ENCODE data around the gene MYH1. TPM values are rescaled to one million over a fixed set of nuclear protein-coding genes. Genes with fewer than 3 reads are reported as not detected.

MYH1 gene
- total RNA-seq, 1 donor from 2014 or later = not detected

GRCh38 chr17:10516638-10517037 lies 1.7 kb downstream of the MYH1 start:
- H3K27ac ChIP-seq (ENCODE audit: low read depth, low read length) = no peak overlapping the region

GRCh38 chr17:10516065-10516464 lies 2.3 kb downstream of the MYH1 start:
- FAIRE-seq = no peak
- Histone ChIP-seq H3K4me3 (ENCODE audit: insufficient read depth, low read depth, low read length) (no peak overlapping the region), H3K9me3 (ENCODE audit: insufficient read depth, low read depth, low read length) (no peaks in the 10 kb centered on the region), H3K4me2 (ENCODE audit: low read length) (no peak overlapping the region), H3K79me2 (ENCODE audit: insufficient read depth, low read length) (no peaks in the 10 kb centered on the region), H3K36me3 (ENCODE audit: insufficient read depth, low read length) (no peaks in the 10 kb centered on the region), H2AFZ (ENCODE audit: low read depth, low read length) (no peak overlapping the region), H3K27ac (ENCODE audit: low read depth, low read length) (no peak overlapping the region), H4K20me1 (ENCODE audit: insufficient read depth, low read length) (no peaks in the 10 kb centered on the region), H3K4me1 (ENCODE audit: insufficient read depth, low read length) (no peaks in the 10 kb centered on the region), H3K9ac (ENCODE audit: low read length) (no peak overlapping the region), H3K27me3 (ENCODE audit: insufficient read depth, low read length) (no peaks in the 10 kb centered on the region)
- H3K27me3 Mint-ChIP-seq (ENCODE audit: low read depth, unreplicated experiment) = no peaks in the 10 kb centered on the region
- no peaks in the 10 kb centered on the region for H3K36me3 Mint-ChIP-seq (ENCODE audit: low read depth, unreplicated experiment)
- H3K4me1 Mint-ChIP-seq (ENCODE audit: low read depth, unreplicated experiment) = peaks cover 16% of the 10 kb centered on the region
- no peak for DNase-seq (ENCODE audit: low read depth)
- H3K4me3 Mint-ChIP-seq (ENCODE audit: unreplicated experiment) = no peak overlapping the region
- no peak for TF ChIP-seq CTCF (IDR thresholded peaks at IDR 0.05; ENCODE audit: insufficient read depth, low read depth, low read length)
- TF ChIP-seq EZH2 (IDR thresholded peaks at IDR 0.05; ENCODE audit: insufficient read depth, low read length) = no peak
- no peaks in the 10 kb centered on the region for H3K9me3 Mint-ChIP-seq (ENCODE audit: unreplicated experiment)
- no peak overlapping the region for H3K27ac Mint-ChIP-seq (ENCODE audit: unreplicated experiment)

More at GRCh38 chr17:10516638-10517037, 1.7 kb downstream of the MYH1 start:
- Histone ChIP-seq H4K20me1 (ENCODE audit: insufficient read depth, low read length) (no peaks in the 10 kb centered on the region), H3K4me2 (ENCODE audit: low read length) (no peak overlapping the region), H3K9ac (ENCODE audit: low read length) (no peak overlapping the region), H3K79me2 (ENCODE audit: insufficient read depth, low read length) (no peaks in the 10 kb centered on the region), H3K27me3 (ENCODE audit: insufficient read depth, low read length) (no peaks in the 10 kb centered on the region), H3K36me3 (ENCODE audit: insufficient read depth, low read length) (no peaks in the 10 kb centered on the region), H3K9me3 (ENCODE audit: insufficient read depth, low read depth, low read length) (no peaks in the 10 kb centered on the region), H3K4me1 (ENCODE audit: insufficient read depth, low read length) (no peaks in the 10 kb centered on the region), H3K4me3 (ENCODE audit: insufficient read depth, low read depth, low read length) (no peak overlapping the region), H2AFZ (ENCODE audit: low read depth, low read length) (no peak overlapping the region)
- Mint-ChIP-seq H3K4me3 (ENCODE audit: unreplicated experiment) (no peak overlapping the region), H3K27ac (ENCODE audit: unreplicated experiment) (no peak overlapping the region), H3K9me3 (ENCODE audit: unreplicated experiment) (no peaks in the 10 kb centered on the region), H3K4me1 (ENCODE audit: low read depth, unreplicated experiment) (peaks cover 16% of the 10 kb centered on the region), H3K27me3 (ENCODE audit: low read depth, unreplicated experiment) (no peaks in the 10 kb centered on the region), H3K36me3 (ENCODE audit: low read depth, unreplicated experiment) (no peaks in the 10 kb centered on the region)
- TF ChIP-seq EZH2 (IDR thresholded peaks at IDR 0.05; ENCODE audit: insufficient read depth, low read length) (no peak), CTCF (IDR thresholded peaks at IDR 0.05; ENCODE audit: insufficient read depth, low read depth, low read length) (no peak)
- no peak for FAIRE-seq
- DNase-seq (ENCODE audit: low read depth) = no peak

GRCh38 chr17:10513299-10514067 lies 4.9 kb downstream of the MYH1 start:
- FAIRE-seq (no peak), DNase-seq (ENCODE audit: low read depth) (peak; percentile 0)
- no peak overlapping the region for H3K9ac ChIP-seq (ENCODE audit: low read length)
- Mint-ChIP-seq H3K36me3 (ENCODE audit: low read depth, unreplicated experiment) (no peaks in the 10 kb centered on the region), H3K27me3 (ENCODE audit: low read depth, unreplicated experiment) (no peaks in the 10 kb centered on the region), H3K9me3 (ENCODE audit: unreplicated experiment) (no peaks in the 10 kb centered on the region), H3K4me3 (ENCODE audit: unreplicated experiment) (no peak overlapping the region), H3K4me1 (ENCODE audit: low read depth, unreplicated experiment) (peaks cover 16% of the 10 kb centered on the region), H3K27ac (ENCODE audit: unreplicated experiment) (no peak overlapping the region)
- no peaks in the 10 kb centered on the region for H3K27me3 ChIP-seq (ENCODE audit: insufficient read depth, low read length)
- TF ChIP-seq EZH2 (IDR thresholded peaks at IDR 0.05; ENCODE audit: insufficient read depth, low read length) = no peak
- no peak overlapping the region for H3K27ac ChIP-seq (ENCODE audit: low read depth, low read length)
- no peaks in the 10 kb centered on the region for H3K79me2 ChIP-seq (ENCODE audit: insufficient read depth, low read length)
- no peaks in the 10 kb centered on the region for H3K36me3 ChIP-seq (ENCODE audit: insufficient read depth, low read length)
- no peaks in the 10 kb centered on the region for H4K20me1 ChIP-seq (ENCODE audit: insufficient read depth, low read length)
- no peaks in the 10 kb centered on the region for H3K9me3 ChIP-seq (ENCODE audit: insufficient read depth, low read depth, low read length)
- H3K4me1 ChIP-seq (ENCODE audit: insufficient read depth, low read length) = no peaks in the 10 kb centered on the region
- no peak overlapping the region for H3K4me3 ChIP-seq (ENCODE audit: insufficient read depth, low read depth, low read length)
- H3K4me2 ChIP-seq (ENCODE audit: low read length) = no peak overlapping the region
- H2AFZ ChIP-seq (ENCODE audit: low read depth, low read length) = no peak overlapping the region

Measured in astrocyte (in vitro differentiated cells and primary cell).